ENCODE data around the gene CARD11.

CARD11 gene

GRCh38 chr7:3073763-3074458 lies 30.2 kb upstream of the CARD11 start:
- no peak for DNase-seq (ENCODE audit: low read depth)
- H3K4me3 ChIP-seq (ENCODE audit: low read depth, low read length), result no peak overlapping the region
- TF ChIP-seq, protein P1, sequence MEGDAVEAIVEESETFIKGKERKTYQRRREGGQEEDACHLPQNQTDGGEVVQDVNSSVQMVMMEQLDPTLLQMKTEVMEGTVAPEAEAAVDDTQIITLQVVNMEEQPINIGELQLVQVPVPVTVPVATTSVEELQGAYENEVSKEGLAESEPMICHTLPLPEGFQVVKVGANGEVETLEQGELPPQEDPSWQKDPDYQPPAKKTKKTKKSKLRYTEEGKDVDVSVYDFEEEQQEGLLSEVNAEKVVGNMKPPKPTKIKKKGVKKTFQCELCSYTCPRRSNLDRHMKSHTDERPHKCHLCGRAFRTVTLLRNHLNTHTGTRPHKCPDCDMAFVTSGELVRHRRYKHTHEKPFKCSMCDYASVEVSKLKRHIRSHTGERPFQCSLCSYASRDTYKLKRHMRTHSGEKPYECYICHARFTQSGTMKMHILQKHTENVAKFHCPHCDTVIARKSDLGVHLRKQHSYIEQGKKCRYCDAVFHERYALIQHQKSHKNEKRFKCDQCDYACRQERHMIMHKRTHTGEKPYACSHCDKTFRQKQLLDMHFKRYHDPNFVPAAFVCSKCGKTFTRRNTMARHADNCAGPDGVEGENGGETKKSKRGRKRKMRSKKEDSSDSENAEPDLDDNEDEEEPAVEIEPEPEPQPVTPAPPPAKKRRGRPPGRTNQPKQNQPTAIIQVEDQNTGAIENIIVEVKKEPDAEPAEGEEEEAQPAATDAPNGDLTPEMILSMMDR (IDR thresholded peaks at IDR 0.05; ENCODE audit: low read depth, low read length, missing control alignments), result no peak

DNA sequence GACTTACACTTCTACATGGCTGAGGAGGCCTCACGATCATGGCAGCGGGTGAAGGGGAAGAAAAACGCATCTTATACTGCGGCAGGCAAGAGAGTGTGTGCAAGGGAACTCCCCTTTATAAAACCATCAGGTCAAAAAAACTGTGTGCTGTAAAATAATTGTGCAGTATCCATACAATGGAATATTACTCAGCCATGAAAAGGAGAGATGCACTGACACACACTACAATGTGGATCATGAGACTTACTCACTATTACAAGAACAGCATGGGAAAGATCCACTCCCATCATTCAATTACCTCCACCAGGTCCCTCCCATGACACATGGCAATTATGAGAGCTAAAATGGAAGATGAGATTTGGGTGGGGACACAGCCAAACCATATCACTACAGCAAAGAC lies 27.2 kb upstream of the CARD11 start:
- DNase-seq (ENCODE audit: low read depth), result no peak
- TF ChIP-seq, protein P1 (IDR thresholded peaks at IDR 0.05; ENCODE audit: low read depth, low read length, missing control alignments), result no peak
- no peak overlapping the region for H3K4me3 ChIP-seq (ENCODE audit: low read depth, low read length)

DNA sequence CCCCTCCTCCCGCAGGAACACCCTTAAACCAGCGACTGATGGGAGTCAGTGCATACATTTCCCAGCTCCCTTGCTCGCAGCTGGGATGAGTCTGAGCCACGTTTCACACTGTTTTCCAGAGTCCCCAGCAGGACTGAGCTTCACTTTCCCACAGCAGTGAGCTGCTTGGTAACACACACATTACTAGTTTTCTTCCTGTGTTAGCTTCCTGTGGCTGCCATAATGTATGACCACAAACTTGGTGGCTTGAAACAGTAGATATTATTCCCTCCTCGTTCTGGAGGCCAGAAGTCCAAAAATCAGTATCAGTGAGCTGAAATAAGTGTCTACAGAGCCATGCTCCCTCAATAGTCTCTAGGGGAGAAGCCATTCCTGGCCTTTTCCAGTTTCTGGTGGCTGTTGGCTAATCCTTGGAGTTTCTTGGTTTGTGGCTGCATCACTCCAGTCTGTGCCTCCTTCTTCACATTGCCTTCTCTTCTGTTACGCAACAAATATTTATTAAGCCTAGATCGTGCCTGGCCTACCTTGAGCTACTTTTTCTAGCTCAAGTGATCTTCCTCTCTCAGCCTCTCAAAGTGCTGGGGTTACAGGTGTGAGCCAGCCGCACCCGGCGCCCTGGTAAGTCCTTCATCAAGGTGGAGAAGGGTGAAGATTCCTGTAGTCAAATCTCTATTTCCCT lies 26.2 kb upstream of the CARD11 start:
- H3K4me3 ChIP-seq (ENCODE audit: low read depth, low read length), result no peak overlapping the region
- TF ChIP-seq, protein P1 (IDR thresholded peaks at IDR 0.05; ENCODE audit: low read depth, low read length, missing control alignments), result no peak
- DNase-seq (ENCODE audit: low read depth), result no peak

GRCh38 chr7:3068530-3068929 lies 24.9 kb upstream of the CARD11 start:
- TF ChIP-seq, protein P1 (IDR thresholded peaks at IDR 0.05; ENCODE audit: low read depth, low read length, missing control alignments), result no peak
- DNase-seq (ENCODE audit: low read depth), result no peak
- H3K4me3 ChIP-seq (ENCODE audit: low read depth, low read length), result no peak overlapping the region

GRCh38 chr7:3067606-3068380 lies 24.1 kb upstream of the CARD11 start:
- no peak overlapping the region for H3K4me3 ChIP-seq (ENCODE audit: low read depth, low read length)
- no peak for DNase-seq (ENCODE audit: low read depth)
- TF ChIP-seq, protein P1 (IDR thresholded peaks at IDR 0.05; ENCODE audit: low read depth, low read length, missing control alignments), result no peak

DNA sequence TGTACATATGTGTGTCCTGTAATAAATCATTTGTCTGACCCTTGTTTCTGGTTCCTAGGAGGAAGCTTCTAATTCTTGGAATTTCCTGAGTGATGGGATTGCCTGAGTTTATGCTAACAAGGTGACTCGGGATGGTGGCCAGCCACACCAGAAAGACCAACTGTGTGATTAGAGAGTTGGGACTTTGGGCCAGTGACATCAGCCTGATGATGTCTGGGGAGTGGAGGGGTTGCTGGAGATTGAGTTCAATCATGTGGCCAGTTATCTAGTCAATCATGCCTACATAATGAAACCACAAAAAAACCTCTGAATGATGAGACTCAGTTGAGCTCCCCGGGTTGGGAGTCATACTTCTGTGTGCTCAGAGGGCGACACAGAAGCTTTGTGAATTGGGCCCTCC lies 23.5 kb upstream of the CARD11 start:
- no peak for DNase-seq (ENCODE audit: low read depth)
- TF ChIP-seq, protein P1 (IDR thresholded peaks at IDR 0.05; ENCODE audit: low read depth, low read length, missing control alignments), result no peak
- no peak overlapping the region for H3K4me3 ChIP-seq (ENCODE audit: low read depth, low read length)

All from GM12864 (cell line).